SK-N-MC (cell line): ENCODE measurements around the gene TLE6.

Experiments used
- EZH2 ChIP-seq: fragments of 200-600 bp; sonication (generic); IDR thresholded peaks from one replicate; pipeline ENCODE4 v1.6.1; 2017; ENCODE audit warnings: antibody characterized with exemption
- POLR2AphosphoS5 ChIP-seq: IDR thresholded peaks from 2 replicates; pipeline ENCODE4 v1.6.1; 2012; ENCODE audit warnings: mild to moderate bottlenecking, low read depth, low read length, borderline replicate concordance

GRCh38 chr19:3005345-3005744 is 28.0 kb downstream of the TLE6 start:
- TF ChIP-seq POLR2AphosphoS5 (no peak), EZH2 (no peak)
